T47D (cell line): Measurements from ENCODE around the gene HLF.
A peak's percentile ranks its signal among the peaks of the same experiment; 100 is the strongest.

Source experiments
- DNase-seq, 2 experiments: peaks; one replicate each; pipeline versions ENCODE4 v3.0.0 to v3.0.0-alpha.2; 2011 to 2012; ENCODE audit warnings: low read depth in 1 of 2, low spot score in 1 of 2
- JUND ChIP-seq: IDR thresholded peaks from 2 replicates; pipeline ENCODE4 v1.6.1; 2012; ENCODE audit warnings: low read depth
- in situ Hi-C: cut with HindIII; loops from 2 replicates; pipeline ENCODE4 v1.10.0; 2016; ENCODE audit warnings: low sequenced_read_pairs, low pct_unique_long_range_greater_than_20kb

Gene HLF

DNA sequence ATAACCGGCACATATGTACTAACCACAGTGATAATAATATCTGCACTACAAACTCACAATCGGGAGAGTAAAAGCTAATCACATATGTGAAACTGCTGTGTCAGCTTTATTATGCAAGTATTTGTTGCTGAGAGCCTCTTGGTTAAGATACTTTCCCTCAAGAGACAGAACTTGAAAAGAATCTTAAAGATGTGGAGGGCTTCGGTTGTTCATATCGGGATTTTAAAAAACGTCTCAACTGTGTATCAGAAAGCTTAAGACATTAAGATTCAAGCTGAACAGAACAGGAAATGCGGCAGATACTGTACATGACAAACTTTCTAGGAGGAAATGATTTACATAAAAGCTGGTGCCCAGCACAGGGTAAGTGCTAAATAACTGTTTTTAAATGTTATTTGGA lies 27.5 kb upstream of the HLF start:
- no peak for DNase-seq
- TF ChIP-seq JUND: no peak
- in situ Hi-C loops: no loop called here

DNA sequence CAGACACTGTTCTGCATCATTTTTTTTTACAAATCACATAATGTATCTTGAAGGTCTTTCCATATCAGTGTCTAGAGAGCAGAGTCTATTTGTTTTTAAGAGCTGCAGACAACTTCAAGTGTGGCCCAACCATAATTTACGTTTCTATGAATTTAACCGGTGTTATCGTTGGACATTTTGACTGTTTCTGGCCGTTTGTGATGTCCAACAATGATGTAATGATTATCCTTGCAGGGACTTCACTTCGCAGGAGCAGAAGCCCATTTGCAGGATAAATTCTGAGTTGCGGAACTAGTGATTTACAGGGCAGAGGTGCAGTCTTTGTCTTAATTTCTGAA lies 26.9 kb upstream of the HLF start:
- TF ChIP-seq JUND: no peak
- no peak for DNase-seq

DNA sequence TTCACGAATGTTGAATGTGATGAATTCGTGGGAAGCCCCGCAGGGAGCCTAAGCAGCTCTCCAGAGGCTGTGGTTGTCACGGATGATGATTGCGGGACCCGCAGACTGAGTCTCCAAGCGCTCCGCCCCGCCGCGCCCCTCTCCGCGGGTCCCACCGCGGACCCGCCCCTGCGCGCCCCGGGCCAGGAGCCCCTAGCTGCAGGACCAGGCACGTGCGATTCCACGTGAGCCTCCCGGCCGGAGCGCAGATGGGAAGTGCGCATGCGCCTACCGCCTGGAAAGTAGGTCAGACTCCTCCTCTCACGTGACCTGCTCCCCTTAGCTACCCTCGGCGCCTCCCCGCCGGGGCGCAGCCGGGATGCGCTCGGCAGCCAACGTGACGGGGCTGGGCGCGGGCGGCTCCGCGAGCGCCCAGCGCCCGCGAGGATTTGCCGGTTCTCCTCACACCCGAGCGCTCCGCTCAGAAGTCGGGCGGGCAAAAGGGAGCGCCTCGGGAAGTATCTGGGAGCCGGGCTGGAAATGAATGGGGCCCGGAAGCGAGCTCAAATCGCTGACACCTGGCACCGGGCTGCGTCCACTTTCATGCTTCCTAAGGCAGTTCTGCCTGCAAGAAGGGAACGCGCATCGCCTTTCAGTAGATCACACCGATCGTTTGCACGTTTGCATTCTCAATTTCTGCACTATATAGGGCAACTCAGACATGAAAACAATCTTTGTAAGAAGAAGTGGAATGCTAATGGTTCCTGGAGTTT lies 26.4 kb upstream of the HLF start:
- TF ChIP-seq JUND: no peak
- peak; percentile 97 to 100 for DNase-seq
- in situ Hi-C loops: no loop called here

More for the DNA sequence above, 26.9 kb upstream of the HLF start:
- in situ Hi-C loops: no loop called here

DNA sequence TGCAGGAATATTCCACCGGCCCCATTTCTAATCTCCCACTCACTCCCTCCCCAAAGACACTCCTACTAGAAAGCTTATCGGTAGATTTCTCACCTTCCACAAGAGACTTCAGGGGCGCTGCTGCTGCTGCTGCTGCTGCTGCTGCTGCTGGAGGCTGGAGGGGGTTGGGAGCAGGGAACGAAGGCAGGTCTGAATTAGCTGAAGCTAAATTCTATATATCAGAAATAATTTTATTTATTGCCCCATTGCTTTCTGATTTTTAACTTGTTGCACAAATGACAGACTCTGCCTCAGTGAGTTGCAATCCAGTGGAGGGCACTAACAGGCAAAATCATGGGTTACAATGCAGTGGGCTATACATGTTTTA lies 25.8 kb upstream of the HLF start:
- TF ChIP-seq JUND: no peak
- DNase-seq: peak in 1 of 2 experiments; percentile 26
- in situ Hi-C loops: no loop called here

DNA sequence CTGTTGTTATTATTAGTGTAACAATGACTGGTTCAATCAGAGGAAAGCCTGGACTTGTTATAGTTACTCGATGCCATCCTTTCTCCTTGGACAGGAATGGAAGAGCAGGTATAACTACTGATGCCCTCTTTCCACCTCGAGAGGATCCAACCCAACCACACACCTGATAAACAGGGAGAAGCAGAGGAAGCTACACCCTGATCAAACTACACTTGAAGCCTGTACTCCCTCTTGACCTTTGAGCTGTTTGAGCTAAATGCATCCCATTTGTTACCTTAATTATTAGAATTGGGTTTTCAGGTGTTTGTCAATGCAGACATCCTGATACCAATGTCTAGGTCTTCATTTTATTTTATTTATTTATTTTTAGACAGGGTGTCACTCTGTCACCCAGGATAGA lies 23.7 kb upstream of the HLF start:
- in situ Hi-C loops: no loop called here
- no peak for DNase-seq
- no peak for TF ChIP-seq JUND

DNA sequence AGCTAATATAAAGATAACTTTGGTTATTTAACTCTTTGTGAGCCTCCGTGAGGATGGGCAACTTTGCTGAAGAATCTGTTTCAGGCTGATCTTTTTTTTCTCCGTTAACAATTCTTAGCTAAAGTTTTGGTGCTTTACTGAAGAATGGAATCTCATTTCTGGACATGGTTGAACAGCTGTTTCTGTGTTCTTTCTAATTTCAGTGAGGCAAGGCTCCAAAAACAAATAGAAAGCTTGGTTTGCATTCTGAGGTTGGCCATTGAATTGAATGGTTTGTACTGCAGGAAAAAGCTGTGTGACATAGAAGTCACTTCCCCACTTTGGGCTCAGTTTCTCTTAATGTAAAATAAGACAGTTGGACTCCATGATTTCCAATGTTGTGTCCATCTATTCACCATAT lies 22.3 kb upstream of the HLF start:
- no peak for TF ChIP-seq JUND
- DNase-seq: no peak
- in situ Hi-C loops: no loop called here

DNA sequence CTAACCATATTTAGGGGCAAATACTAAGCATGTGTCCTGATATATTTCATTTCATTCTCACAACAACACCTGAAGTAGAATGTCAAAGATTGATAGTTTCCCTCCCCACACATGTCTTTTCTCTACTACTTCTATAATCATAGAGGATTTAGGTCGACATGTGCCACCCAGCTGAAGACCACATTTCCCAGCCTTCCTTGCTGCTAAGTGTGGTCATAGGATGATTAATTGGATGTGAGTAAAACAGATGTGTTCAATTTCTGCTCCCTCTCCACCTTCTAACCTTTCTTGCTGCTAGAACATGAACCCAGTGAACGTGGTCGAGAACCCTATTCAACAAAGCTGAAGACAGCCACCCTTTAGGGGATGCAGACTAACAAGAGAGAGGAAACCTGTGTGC lies 18.8 kb upstream of the HLF start:
- DNase-seq: no peak
- in situ Hi-C loops: no loop called here
- no peak for TF ChIP-seq JUND

DNA sequence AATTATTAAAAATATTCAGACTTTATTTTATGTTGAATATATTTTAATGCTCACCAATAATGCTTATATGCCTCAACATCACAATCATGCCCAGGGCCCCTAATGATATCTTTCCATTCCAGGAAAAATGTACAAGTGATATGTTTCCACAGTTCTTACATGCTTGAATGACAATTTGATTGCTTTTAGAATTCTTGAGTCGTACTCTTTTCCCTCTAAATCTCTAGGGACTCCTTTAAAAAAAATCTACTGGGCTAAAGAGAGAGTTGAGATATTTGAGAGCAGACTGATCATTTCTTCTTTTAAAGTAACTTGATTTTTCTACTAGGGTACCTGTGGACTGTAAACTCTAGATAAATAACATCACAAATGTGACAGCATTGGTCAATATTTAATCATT lies 18.2 kb upstream of the HLF start:
- in situ Hi-C loops: no loop called here
- TF ChIP-seq JUND: no peak

DNA sequence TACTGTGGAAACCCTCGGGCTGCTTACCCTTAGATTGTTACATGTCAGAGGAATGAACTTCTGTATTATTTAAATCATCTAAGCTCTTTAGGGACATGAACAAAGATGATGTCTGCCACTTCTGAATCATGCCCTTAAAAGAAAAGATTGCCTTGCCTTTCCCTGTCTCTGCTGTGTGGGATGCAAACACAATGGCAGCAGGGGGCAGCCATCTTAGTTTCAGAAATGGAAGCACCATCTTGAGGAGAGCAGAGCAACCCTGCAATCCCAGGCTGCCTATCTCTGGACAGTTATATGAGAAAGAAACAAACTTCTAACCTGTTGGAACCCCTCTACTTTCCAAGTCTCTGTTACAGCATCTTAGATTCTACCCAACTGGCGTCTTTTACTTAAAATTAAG lies 16.7 kb upstream of the HLF start:
- TF ChIP-seq JUND: no peak
- in situ Hi-C loops: no loop called here
- DNase-seq: no peak

More for the DNA sequence above, 18.2 kb upstream of the HLF start:
- DNase-seq: no peak

DNA sequence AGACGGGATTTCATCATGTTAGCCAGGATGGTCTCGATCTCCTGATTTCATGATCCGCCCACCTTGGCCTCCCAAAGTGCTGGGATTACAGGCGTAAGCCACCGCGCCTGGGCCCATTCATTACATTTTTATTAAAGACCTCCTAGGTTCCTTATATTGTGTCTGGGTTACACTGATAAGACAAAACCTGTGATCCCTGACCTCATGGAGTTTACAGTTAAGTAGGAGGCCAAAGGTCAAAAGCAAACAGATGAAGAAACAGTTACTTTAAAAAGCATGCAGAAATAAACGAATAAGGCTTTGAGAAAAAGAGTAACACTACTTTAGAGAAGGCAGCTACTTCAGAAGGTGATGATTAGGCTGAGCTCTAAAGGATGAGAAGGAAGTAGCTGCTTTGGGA lies 14.9 kb upstream of the HLF start:
- TF ChIP-seq JUND: no peak
- in situ Hi-C loops: no loop called here
- no peak for DNase-seq

DNA sequence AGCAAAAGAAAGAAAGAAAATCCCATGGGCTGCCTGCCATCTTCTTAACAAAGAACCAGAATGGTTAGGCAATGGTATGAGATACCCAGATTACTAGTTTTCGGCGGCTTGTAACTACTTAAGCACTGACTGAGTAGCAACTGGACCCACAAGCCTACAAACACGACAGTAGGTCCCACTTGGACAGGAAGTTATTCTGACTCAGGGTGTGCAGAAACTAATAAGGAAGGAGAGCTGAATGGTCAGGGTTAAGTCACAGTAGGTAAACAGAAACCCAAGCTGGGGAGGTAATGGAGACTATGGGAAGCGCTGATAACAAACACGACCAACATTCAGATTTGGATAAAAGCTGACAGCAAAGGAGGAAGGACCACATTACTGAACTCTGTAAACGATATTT lies 10.4 kb upstream of the HLF start:
- TF ChIP-seq JUND: no peak
- in situ Hi-C loops: no loop called here
- DNase-seq: no peak

DNA sequence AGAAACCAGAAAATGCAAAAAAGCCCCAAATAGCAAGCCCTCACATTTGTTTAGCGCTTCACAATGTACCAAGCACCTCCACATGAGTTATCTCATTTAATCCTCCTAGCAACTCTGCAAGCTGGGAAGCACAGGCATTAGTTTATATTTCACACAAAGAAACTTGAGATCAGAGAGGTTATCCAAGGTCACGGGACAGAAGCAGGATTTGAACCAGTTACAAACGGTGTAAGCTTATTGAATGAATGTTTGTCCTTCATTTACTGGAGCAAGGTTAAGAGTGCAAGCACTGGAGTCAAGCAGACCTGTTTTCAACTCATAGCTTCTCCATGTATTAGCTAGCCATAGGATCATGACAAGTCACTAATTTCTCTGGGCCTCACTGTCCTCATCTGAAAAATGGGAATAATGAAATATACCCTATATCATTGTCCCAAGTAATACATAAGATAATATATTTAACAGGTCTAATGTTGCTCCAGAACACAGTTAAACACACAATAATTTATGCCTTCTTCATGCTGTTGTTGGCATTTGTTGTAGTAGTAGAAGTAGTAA lies 6.1 kb upstream of the HLF start:
- DNase-seq: no peak
- no peak for TF ChIP-seq JUND
- in situ Hi-C loops: no loop called here

DNA sequence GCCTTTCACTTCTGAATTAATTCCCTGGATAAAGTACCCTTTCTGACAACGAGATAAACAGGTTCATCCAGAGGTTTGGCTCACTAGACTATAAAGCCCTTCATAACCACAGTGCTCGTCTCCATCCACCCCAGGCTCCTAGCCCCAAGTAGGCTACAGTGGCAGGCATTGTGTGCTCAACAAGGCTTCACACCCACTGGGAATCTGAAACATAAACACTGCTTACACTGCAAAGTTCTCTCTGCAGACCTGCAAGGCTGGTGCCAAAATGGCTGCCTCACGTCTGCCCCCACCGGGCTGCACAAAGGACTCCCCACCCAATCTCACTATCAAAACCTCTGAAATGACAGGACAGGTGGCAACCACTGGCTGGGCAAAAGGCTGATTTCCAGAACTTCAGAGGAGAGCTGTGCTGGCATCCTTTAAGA lies 5.1 kb upstream of the HLF start:
- in situ Hi-C loops: no loop called here
- DNase-seq: peak in 1 of 2 experiments; percentile 31
- no peak for TF ChIP-seq JUND

DNA sequence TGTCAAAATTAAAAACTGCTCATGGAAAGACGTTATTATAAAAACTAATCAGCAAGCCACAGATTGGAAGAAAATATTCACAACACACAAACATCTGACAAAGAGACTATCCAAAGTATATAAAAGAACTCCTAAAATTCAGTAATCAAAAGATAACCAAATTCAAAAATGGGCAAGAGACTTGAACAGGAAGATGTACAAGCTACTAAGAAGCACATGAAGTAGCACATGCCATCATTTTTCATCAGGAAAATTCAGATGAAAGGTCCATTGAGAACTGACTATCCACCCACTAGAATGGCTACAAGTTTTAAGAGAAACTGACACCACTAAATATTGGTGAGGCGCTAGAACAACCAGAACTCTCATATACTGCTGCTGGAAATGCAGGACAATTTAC lies 3.4 kb upstream of the HLF start:
- no peak for DNase-seq
- in situ Hi-C loops: no loop called here
- no peak for TF ChIP-seq JUND
